CD4-positive, alpha-beta T cell treated with Interleukin-12 subunit alpha and Interleukin-12 subunit beta, for 1 hour (primary cell): ENCODE data around the gene GAD2.
"Not testable (repeated sequence)": the region's sequence is repeated elsewhere in the genome, so short reads cannot be mapped to it uniquely, and the experiment has no call there.

ENCODE experiments used
- DNase-seq: peaks from one replicate; pipeline ENCODE4 v3.0.0-alpha.2; 2020

GAD2 gene

GRCh38 chr10:26326851-26327250 is 110.3 kb downstream of the GAD2 start:
- no peak for DNase-seq

- no peak for DNase-seq
Observed at GRCh38 chr10:26327811-26328210, 111.2 kb downstream of the GAD2 start.

- no peak for DNase-seq
Observed at GRCh38 chr10:26331371-26331770, 114.8 kb downstream of the GAD2 start.

- DNase-seq = peak; percentile 10
Observed at GRCh38 chr10:26334232-26334931, 117.8 kb downstream of the GAD2 start.

- DNase-seq = peak; percentile 76
Observed at GRCh38 chr10:26334932-26335573, 118.5 kb downstream of the GAD2 start.

GRCh38 chr10:26335574-26336093 is 119.1 kb downstream of the GAD2 start:
- no peak for DNase-seq

GRCh38 chr10:26336979-26337378 is 120.4 kb downstream of the GAD2 start:
- DNase-seq = no peak

GRCh38 chr10:26341701-26342100 is 125.1 kb downstream of the GAD2 start:
- DNase-seq = no peak

GRCh38 chr10:26348821-26349417 is 132.3 kb downstream of the GAD2 start:
- DNase-seq = not testable (repeated sequence)
